COLO668 (cell line): ENCODE results near the gene WDR74.
"Not testable (repeated sequence)": the region's sequence is repeated elsewhere in the genome, so short reads cannot be mapped to it uniquely, and the experiment has no call there.

Experiments used
- DNase-seq: peaks from one replicate; lab custom pipeline; 2025; ENCODE audit not compliant: unreplicated experiment; lab: John Stamatoyannopoulos, UW

WDR74 gene

GRCh38 chr11:62839050-62839945 is at the start of gene WDR74:
Gene WDR74, minus strand, starts transcription at chr11:62839590. Its CDS starts 20 bp downstream, at chr11:62839570.
- peak; percentile 94 for DNase-seq

GRCh38 chr11:62889126-62889483 is 49.7 kb upstream of the WDR74 start:
- DNase-seq = no peak

- no peak for DNase-seq
Observed at GRCh38 chr11:62888406-62888805, 49.0 kb upstream of the WDR74 start.

GRCh38 chr11:62885137-62885750 is 45.9 kb upstream of the WDR74 start:
- no peak for DNase-seq

GRCh38 chr11:62883673-62884072 is 44.3 kb upstream of the WDR74 start:
- no peak for DNase-seq

DNA sequence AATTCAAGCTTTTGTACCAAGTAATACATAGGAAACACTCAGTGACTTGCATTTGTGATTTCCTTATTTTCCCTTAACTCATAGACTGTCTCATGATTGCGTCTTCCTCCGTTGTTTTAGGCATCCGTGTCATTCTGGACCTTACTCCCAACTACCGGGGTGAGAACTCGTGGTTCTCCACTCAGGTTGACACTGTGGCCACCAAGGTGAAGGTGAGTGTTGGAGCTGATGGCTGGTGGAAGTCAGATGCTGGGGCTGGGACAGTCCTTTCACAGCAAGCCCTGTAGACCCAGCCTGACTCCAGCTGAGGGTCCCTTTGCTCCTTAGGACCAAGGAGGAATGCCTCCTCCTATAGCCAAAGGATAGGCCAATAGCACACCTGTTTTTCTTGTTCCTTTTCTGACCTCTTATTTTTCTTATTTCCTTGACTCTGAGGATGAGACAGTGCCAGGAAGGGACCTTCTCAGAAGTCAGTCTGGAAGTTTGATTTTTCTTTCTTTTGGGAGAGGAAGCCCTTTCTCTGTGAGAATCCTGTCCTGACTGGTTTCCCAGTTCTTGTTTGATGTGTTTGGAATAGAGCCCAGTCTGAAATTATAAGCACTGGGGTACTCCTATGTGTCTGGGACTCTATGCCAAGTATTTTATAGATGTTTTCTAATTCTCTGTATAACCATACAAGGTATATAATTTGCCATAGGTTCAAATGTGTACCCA is 43.6 kb upstream of the WDR74 start:
- no peak for DNase-seq

DNA sequence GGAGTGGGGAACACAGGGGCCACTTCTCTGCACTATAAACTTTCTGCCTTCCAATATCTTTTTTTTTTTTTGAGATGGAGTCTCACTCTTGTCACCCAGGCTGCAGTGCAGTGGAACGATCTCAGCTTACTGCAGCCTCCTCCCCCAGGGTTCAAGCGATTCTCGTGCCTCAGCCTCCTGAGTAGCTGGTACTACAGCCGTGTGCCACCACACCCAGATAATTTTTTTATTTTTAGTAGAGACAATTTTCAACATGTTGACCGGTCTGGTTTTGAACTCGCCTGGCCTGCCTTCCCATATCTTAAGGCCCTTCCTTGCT is 43.0 kb upstream of the WDR74 start:
- no peak for DNase-seq

DNA sequence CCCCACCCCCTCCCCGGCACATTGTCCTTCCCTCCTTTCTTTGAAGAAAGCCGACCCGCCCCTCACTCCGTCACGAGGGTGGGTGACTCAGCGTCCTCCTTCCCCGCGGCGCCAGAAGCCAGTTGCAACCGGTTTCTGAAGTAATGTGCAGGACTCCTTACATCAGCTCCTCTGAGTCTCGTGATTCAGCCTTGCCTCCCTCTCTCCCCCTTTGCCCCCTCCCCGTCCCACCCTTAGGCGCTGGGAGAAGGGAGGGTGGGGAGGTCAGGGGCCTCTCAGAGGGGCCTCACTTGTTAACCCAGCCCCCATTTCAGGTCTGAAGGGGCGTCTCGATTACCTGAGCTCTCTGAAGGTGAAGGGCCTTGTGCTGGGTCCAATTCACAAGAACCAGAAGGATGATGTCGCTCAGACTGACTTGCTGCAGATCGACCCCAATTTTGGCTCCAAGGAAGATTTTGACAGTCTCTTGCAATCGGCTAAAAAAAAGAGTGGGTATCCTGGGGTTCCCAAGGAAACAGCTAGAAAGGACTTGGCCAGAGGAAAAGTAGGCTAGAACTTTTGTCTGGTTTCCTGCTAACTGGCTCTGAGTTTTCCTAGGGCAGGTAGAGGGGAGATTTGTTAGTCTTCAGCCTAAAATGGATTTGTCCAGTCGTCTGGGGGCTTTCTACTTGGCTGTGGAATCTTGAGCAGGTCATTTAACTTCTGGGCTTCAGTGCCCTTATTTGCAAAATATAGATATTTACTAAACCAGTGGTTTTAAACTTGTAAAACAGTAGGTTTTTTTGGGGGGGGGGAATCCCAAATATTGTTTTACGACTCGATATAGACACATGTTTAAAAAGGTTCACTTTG is 42.4 kb upstream of the WDR74 start:
- peak; percentile 93 for DNase-seq

- DNase-seq = peak; percentile 93
Observed at GRCh38 chr11:62880803-62881578, 41.6 kb upstream of the WDR74 start, which contains the start of gene SLC3A2. Gene SLC3A2, plus strand, starts transcription at chr11:62880896. Its CDS starts 128 bp downstream, at chr11:62881024.

DNA sequence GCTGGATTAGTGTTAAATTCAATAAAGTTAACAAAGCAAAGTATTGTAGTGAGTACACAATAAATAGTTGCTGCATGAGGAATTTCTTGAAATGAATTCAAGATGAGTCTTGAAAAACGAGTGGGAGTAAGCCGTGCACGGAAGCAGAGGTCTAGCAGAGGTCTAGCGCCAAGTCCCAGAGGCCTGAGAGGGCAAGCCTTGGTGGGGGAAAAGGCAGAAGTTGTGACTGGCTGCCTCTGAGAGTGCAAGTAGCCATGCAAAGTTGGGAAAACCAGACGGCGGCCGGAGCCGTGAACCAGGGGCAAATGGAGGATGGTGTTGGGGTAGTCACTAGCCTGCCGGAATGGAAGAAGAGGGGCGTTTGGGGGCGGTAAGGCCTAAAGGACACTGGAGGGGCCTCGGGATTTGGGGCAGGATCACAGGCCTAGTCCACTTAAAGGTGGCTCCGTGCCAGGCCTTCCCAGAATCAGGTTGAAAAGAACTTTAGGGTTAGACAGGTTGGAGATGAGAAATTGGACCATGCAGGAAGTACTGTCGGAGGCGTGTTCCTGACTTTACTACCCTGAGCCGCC is 40.9 kb upstream of the WDR74 start:
- no peak for DNase-seq

DNA sequence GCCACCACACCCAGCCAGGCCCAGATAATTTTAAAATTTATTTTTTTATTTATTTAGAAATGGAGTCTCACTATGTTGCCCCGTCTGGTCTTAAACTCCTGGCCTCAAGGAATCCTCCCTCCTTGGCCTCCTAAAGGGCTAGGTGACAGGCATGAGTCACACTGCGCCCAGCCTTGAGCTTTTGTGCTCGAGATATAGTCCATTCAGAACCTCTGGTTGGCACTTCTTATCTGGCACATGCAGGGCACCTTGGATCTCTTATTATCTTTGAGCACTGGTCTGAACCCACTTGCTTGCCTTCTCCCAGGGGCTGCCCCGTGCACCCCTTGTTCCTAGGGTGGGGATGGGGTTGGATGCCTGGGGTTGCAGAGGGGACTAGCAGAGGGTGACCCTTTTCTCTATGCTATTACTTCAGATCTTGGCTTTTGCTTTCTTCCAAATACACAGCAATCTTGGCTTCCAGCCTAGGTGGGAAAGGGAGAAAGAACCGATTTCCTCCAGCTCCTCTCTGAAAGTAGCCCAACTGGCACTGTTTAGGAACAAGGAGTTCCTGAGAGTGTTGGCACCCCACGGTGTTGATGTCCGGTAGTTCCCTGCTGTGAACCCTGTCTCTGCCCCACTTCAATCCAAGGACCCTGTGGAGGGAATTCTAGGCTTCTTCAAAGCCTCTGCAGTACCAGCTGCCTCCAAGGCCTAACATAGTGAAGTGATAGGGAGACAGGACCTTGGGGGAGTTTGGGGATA is 40.0 kb upstream of the WDR74 start:
- no peak for DNase-seq

DNA sequence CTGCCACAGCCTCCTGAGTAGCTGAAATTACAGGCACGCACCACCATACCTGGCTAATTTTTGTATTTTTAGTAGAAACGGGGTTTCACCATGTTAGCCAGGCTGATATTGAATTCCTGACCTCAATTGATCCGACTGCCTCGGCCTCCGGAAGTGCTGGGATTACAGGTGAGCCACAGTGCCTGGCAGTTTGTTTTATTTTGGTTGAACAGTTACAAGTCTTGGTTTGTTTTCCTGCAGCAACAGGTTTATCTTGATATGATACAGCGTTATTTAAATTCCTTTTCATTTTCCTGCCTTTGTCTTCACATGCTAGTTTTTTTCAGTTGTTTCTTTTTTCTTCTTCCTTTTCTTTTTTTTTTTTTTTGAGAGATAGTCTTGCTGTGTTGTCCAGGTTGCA is 37.3 kb upstream of the WDR74 start:
- DNase-seq = no peak

GRCh38 chr11:62875698-62876478 is 36.5 kb upstream of the WDR74 start:
- DNase-seq = no peak

GRCh38 chr11:62874851-62875250 is 35.5 kb upstream of the WDR74 start:
- DNase-seq = no peak

- DNase-seq = no peak
Observed at GRCh38 chr11:62865635-62866034, 26.2 kb upstream of the WDR74 start.

- DNase-seq = no peak
Observed at GRCh38 chr11:62863687-62864335, 24.4 kb upstream of the WDR74 start.

DNA sequence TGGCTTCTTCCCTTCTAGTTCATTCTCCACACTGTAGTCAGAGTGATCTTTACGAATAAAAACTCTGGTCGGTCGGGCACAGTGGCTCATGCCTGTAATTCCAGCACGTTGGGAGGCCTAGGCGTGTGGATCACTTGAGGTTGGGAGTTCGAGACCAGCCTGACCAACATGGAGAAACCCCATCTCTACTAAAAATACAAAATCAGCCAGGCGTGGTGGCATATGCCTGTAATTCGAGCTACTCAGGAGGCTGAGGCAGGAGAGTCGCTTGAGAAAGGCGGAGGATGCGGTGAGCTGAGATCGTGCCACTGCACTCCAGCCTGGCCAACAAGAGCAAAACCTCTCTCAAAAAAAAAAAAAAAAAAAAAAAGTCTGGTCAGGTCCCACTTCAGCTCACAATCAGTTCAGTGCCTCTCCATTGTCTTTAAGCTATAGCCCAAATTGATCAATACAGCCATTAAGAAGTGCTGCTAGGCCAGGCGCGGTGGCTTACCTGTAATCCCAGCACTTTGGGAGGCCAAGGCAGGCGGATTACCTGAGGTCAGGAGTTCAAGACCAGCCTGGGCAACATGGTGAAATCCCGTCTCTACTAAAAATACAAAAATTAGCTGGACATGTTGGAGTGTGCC is 22.3 kb upstream of the WDR74 start:
- DNase-seq = not testable (repeated sequence)
